ENCODE data around the gene AKNA.

GRCh38 chr9:114413861-114414301 lies 26.1 kb upstream of the AKNA start:
- no peak for TF ChIP-seq CTCF (IDR thresholded peaks at IDR 0.05)
- no peak for TF ChIP-seq EZH2 (IDR thresholded peaks at IDR 0.05)
- TF ChIP-seq EZH2phosphoT487 (IDR thresholded peaks at IDR 0.05): no peak
